Heart left ventricle (tissue), 13 donors: ENCODE data around the gene MUC16.

Source experiments
- POLR2A ChIP-seq, 2 donors: fragments of 450-650 bp; IDR thresholded peaks; one replicate each; pipeline ENCODE4 v1.6.1; 2017; ENCODE audit warnings: antibody characterized with exemption in 2 of 2, mild to moderate bottlenecking in 2 of 2, moderate library complexity in 2 of 2
- TF ChIP-seq, protein P1 (sequence below), 12 donors: fragments of 200-600 bp; sonication (generic) in 4 of 12; IDR thresholded peaks; one replicate each; pipeline versions ENCODE4 v1.5.0 to v1.8.0; 2018 to 2022; ENCODE audit warnings: antibody characterized with exemption in 12 of 12, mild to moderate bottlenecking in 5 of 12
- donor health status: ischemic (EF 13 %, LVEDD 7.1; RV severe dilation, severe dysfunction).
- donor health status: DM: no; HTN: yes; CAD: no.
- donor health status: DM: no; HTN: no; CAD: no.
- donor health status: ischemic (EF 25% LVEDD 6.9; RV normal size, moderate dysfunction).
- donor health status: ischemic (EF 25% LVEDD 5.7; RV mildly dilated, moderate dysfunction).
- donor health status: ischemic (EF 35%, LVEDD 5.7; RV mildly dilated, moderate dysfunction).
- donor health status: nonischemic (EF 11% LVEDD 7.7; RV severe dilation, severe dysfunction).
- donor health status: DM: yes; HTN: yes; CAD: no.
- donor health status: PGD.
- donor health status: ischemic (EF 29% LVEDD 5.4; RV normal size, mild dysfunction).
- donor health status: nonischemic (EF 23%, LVEDD 6.1; RV moderate dilation, normal function).

- no peak for TF ChIP-seq POLR2A (IDR thresholded peaks at IDR 0.05)
- TF ChIP-seq, protein P1, sequence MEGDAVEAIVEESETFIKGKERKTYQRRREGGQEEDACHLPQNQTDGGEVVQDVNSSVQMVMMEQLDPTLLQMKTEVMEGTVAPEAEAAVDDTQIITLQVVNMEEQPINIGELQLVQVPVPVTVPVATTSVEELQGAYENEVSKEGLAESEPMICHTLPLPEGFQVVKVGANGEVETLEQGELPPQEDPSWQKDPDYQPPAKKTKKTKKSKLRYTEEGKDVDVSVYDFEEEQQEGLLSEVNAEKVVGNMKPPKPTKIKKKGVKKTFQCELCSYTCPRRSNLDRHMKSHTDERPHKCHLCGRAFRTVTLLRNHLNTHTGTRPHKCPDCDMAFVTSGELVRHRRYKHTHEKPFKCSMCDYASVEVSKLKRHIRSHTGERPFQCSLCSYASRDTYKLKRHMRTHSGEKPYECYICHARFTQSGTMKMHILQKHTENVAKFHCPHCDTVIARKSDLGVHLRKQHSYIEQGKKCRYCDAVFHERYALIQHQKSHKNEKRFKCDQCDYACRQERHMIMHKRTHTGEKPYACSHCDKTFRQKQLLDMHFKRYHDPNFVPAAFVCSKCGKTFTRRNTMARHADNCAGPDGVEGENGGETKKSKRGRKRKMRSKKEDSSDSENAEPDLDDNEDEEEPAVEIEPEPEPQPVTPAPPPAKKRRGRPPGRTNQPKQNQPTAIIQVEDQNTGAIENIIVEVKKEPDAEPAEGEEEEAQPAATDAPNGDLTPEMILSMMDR (IDR thresholded peaks at IDR 0.05), result no peak
These were observed 29.9 kb upstream of the MUC16 start for GRCh38 chr19:9040131-9040530.
